HEK293T (cell line): ENCODE measurements around the gene ERBB4.

ENCODE experiments used
- CTCF ChIA-PET: fragments of 350-600 bp; formaldehyde crosslinking; extraction: SDS; loops from one replicate; lab custom pipeline; 2021; ENCODE audit warnings: antibody characterized with exemption, inconsistent platforms; lab: Yijun Ruan, JAX
- POLR2A ChIA-PET: fragments of 350-600 bp; formaldehyde crosslinking; extraction: SDS; loops from one replicate; lab custom pipeline; 2020; ENCODE audit warnings: antibody characterized with exemption, inconsistent platforms; lab: Yijun Ruan, JAX
- DNase-seq: peaks from one replicate; pipeline ENCODE4 v3.0.0; 2012; ENCODE audit warnings: mixed read lengths; ENCODE audit errors: extremely low spot score
- ARNT ChIP-seq: fragments of 450-650 bp; IDR thresholded peaks from 2 replicates; pipeline ENCODE4 v1.6.1; 2017; ENCODE audit warnings: mild to moderate bottlenecking
- BHLHE40 ChIP-seq: fragments of 450-650 bp; IDR thresholded peaks from 2 replicates; pipeline ENCODE4 v1.6.1; 2016; ENCODE audit warnings: mild to moderate bottlenecking, moderate library complexity, borderline replicate concordance
- CTBP1 ChIP-seq: fragments of 450-650 bp; IDR thresholded peaks from 2 replicates; pipeline ENCODE4 v1.6.1; 2016; ENCODE audit warnings: borderline replicate concordance
- ELF4 ChIP-seq: fragments of 450-650 bp; IDR thresholded peaks from 2 replicates; pipeline ENCODE4 v1.6.1; 2017; ENCODE audit warnings: antibody characterized with exemption
- FOXA1 ChIP-seq: fragments of 450-650 bp; IDR thresholded peaks from 2 replicates; pipeline ENCODE4 v1.6.1; 2016; ENCODE audit warnings: mild to moderate bottlenecking
- FOXK2 ChIP-seq: fragments of 450-650 bp; IDR thresholded peaks from 2 replicates; pipeline ENCODE4 v1.6.1; 2016; ENCODE audit warnings: mild to moderate bottlenecking
- FOXM1 ChIP-seq: fragments of 450-650 bp; IDR thresholded peaks from 2 replicates; pipeline ENCODE4 v1.6.1; 2017; ENCODE audit warnings: mild to moderate bottlenecking, borderline replicate concordance
- HDGF ChIP-seq: fragments of 450-650 bp; IDR thresholded peaks from 2 replicates; pipeline ENCODE4 v1.6.1; 2017; ENCODE audit warnings: antibody characterized with exemption, borderline replicate concordance
- L3MBTL2 ChIP-seq: fragments of 450-650 bp; conservative IDR thresholded peaks from 2 replicates; pipeline ENCODE4 v1.6.1; 2016; ENCODE audit warnings: mild to moderate bottlenecking
- LEF1 ChIP-seq: fragments of 450-650 bp; IDR thresholded peaks from 2 replicates; pipeline ENCODE4 v1.6.1; 2017; ENCODE audit warnings: mild to moderate bottlenecking, borderline replicate concordance
- NFRKB ChIP-seq: fragments of 450-650 bp; IDR thresholded peaks from 2 replicates; pipeline ENCODE4 v1.6.1; 2016; ENCODE audit warnings: mild to moderate bottlenecking, moderate library complexity
- SP1 ChIP-seq: fragments of 450-650 bp; IDR thresholded peaks from 2 replicates; pipeline ENCODE4 v1.6.1; 2017
- SUZ12 ChIP-seq: fragments of 450-650 bp; IDR thresholded peaks from 2 replicates; pipeline ENCODE4 v1.6.1; 2016; ENCODE audit warnings: mild to moderate bottlenecking
- TARDBP ChIP-seq: fragments of 450-650 bp; IDR thresholded peaks from 2 replicates; pipeline ENCODE4 v1.6.1; 2016
- ZNF384 ChIP-seq: fragments of 450-650 bp; IDR thresholded peaks from 2 replicates; pipeline ENCODE4 v1.6.1; 2016
- TF ChIP-seq, protein P1 (sequence below): fragments of 450-650 bp; IDR thresholded peaks from 2 replicates; pipeline ENCODE4 v1.6.1; 2016

Gene ERBB4

GRCh38 chr2:212364112-212364985 lies 174.3 kb downstream of the ERBB4 start:
- DNase-seq = no peak

DNA sequence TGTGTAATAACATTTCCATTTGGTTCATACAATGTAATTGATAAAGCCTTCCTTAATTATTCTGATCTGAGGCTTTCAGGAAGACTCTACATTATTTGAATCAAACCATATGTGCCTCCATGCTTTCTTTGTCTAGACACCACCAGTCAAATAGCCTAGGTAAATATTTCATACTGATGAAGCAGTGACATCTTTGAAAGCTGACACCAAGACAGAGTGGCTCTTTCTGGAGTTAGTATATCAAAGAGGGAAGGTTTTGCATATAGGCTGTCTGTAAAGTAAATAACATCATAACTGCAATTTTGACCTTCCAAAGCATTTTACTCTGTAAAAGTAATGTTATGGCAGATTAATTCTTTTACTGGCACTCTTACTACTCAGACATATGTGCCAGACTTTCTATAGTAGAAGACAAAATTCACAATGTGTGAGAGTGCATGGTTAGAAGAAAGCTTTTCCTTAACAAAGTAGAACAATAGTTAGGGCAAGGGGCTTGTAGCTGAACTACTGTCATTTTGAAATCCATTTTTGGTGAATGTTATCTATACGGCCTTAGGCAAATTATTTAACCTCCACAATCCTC lies 177.3 kb downstream of the ERBB4 start:
- CTCF ChIA-PET = no interaction called here

More at GRCh38 chr2:212364112-212364985, 174.3 kb downstream of the ERBB4 start:
- CTCF ChIA-PET = no interaction called here
- TF ChIP-seq FOXK2 (no peak), BHLHE40 (no peak), ARNT (no peak)
- POLR2A ChIA-PET = no interaction called here

GRCh38 chr2:212360068-212360460 lies 178.5 kb downstream of the ERBB4 start:
- DNase-seq = no peak
- CTCF ChIA-PET = no interaction called here
- no peak for TF ChIP-seq TARDBP
- TF ChIP-seq SP1 = no peak
- TF ChIP-seq LEF1 = no peak
- TF ChIP-seq CTBP1 = no peak
- no peak for TF ChIP-seq FOXM1
- TF ChIP-seq FOXA1 = no peak
- no peak for TF ChIP-seq BHLHE40
- TF ChIP-seq L3MBTL2 = no peak
- TF ChIP-seq ZNF384 = no peak
- TF ChIP-seq FOXK2 = no peak
- no peak for TF ChIP-seq NFRKB
- TF ChIP-seq SUZ12 = no peak
- TF ChIP-seq, protein P1, sequence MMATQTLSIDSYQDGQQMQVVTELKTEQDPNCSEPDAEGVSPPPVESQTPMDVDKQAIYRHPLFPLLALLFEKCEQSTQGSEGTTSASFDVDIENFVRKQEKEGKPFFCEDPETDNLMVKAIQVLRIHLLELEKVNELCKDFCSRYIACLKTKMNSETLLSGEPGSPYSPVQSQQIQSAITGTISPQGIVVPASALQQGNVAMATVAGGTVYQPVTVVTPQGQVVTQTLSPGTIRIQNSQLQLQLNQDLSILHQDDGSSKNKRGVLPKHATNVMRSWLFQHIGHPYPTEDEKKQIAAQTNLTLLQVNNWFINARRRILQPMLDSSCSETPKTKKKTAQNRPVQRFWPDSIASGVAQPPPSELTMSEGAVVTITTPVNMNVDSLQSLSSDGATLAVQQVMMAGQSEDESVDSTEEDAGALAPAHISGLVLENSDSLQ = no peak
- TF ChIP-seq ELF4 = no peak
- no peak for TF ChIP-seq HDGF
- TF ChIP-seq ARNT = no peak
- POLR2A ChIA-PET = no interaction called here

More for the DNA sequence above, 177.3 kb downstream of the ERBB4 start:
- no peak for DNase-seq
- POLR2A ChIA-PET = no interaction called here
- no peak for TF ChIP-seq SP1
- no peak for TF ChIP-seq FOXA1
- TF ChIP-seq HDGF = no peak

- CTCF ChIA-PET = no interaction called here
- TF ChIP-seq ARNT (no peak), BHLHE40 (no peak), CTBP1 (no peak), FOXK2 (no peak), FOXM1 (no peak), ELF4 (no peak), FOXA1 (no peak), SP1 (no peak), ZNF384 (no peak), SUZ12 (no peak), L3MBTL2 (no peak), LEF1 (no peak), HDGF (no peak), TARDBP (no peak), NFRKB (no peak)
- TF ChIP-seq, protein P1 = no peak
- POLR2A ChIA-PET = no interaction called here
- DNase-seq = no peak
These were observed 179.1 kb downstream of the ERBB4 start for GRCh38 chr2:212359425-212360067.

GRCh38 chr2:212357606-212358005 lies 181.0 kb downstream of the ERBB4 start:
- no peak for DNase-seq
- CTCF ChIA-PET = interaction anchor here (0.6 kb wide), 1 partner anchor 170 kb away, joined by 3 read pairs; no protein-coding TSS in a partner anchor
- POLR2A ChIA-PET = no interaction called here
- TF ChIP-seq, protein P1 = no peak
- TF ChIP-seq ELF4 (no peak), BHLHE40 (no peak), LEF1 (no peak), TARDBP (no peak), L3MBTL2 (no peak)

GRCh38 chr2:212354382-212354781 lies 184.2 kb downstream of the ERBB4 start:
- CTCF ChIA-PET = no interaction called here
- POLR2A ChIA-PET = no interaction called here
- no peak for DNase-seq
- TF ChIP-seq LEF1 (no peak), L3MBTL2 (no peak)
